ENCODE results near the gene CPLX3.
A peak's percentile ranks its signal among the peaks of the same experiment; 100 is the strongest.

CPLX3 gene

DNA sequence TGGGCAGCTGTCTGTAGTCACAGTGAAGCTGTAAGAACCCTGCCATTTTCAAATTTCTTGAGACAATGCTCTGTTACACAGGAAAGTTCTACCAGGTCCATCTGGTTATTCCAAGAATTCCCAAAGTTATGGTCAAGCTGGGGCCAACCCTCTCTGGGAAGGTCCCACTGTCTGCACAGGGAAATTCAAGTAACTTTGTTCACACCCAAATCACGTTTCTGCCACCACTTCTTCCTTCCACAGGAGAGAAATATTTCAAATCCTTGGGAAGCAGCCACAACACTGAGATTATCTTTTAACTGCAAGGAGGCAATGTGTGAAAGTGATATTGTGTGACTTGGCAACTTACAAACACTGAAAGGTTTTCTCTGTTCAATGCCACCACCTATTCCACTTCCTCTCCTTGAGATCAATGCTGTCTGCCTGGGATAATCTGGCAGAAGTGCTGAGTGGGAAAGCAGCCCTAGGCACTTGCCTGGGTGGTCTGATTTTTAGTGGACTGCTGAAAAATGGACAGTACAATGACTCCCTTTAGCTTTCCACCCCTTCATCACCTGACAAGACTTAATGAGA is 41.1 kb downstream of the CPLX3 start:
- no peak for DNase-seq (ENCODE audit: low read depth in 2 of 2)
- H3K4me3 ChIP-seq (replicated peaks in 1 of 2; ENCODE audit: low read depth in 2 of 2, low read length in 2 of 2), result no peak overlapping the region

GRCh38 chr15:74868059-74868458 is 41.6 kb downstream of the CPLX3 start:
- TF ChIP-seq, protein P1, sequence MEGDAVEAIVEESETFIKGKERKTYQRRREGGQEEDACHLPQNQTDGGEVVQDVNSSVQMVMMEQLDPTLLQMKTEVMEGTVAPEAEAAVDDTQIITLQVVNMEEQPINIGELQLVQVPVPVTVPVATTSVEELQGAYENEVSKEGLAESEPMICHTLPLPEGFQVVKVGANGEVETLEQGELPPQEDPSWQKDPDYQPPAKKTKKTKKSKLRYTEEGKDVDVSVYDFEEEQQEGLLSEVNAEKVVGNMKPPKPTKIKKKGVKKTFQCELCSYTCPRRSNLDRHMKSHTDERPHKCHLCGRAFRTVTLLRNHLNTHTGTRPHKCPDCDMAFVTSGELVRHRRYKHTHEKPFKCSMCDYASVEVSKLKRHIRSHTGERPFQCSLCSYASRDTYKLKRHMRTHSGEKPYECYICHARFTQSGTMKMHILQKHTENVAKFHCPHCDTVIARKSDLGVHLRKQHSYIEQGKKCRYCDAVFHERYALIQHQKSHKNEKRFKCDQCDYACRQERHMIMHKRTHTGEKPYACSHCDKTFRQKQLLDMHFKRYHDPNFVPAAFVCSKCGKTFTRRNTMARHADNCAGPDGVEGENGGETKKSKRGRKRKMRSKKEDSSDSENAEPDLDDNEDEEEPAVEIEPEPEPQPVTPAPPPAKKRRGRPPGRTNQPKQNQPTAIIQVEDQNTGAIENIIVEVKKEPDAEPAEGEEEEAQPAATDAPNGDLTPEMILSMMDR (IDR thresholded peaks at IDR 0.05; ENCODE audit: low read depth, low read length), result no peak
- H3K4me3 ChIP-seq (replicated peaks in 1 of 2; ENCODE audit: low read depth in 2 of 2, low read length in 2 of 2), result no peak overlapping the region
- DNase-seq (ENCODE audit: low read depth in 2 of 2), result no peak

More for the DNA sequence above, 41.1 kb downstream of the CPLX3 start:
- TF ChIP-seq, protein P1 (IDR thresholded peaks at IDR 0.05; ENCODE audit: low read depth, low read length), result no peak

DNA sequence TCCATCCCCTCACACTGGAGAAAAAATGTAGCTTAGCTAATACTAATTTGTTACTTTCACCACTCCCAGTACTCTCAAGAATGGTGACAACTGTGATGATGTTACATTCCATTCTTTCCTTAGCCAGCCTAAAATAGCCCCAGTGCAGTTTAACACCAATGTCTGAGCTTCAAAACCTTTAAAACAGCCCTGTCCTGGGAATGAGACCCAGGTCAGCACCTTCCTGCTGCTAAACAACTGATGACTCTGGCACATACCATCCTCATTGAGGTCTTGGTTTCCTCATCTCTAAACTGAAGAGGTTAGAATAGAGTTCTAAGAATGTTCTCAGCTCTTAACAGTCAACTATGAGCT is 42.9 kb downstream of the CPLX3 start:
- no peak overlapping the region for H3K4me3 ChIP-seq (replicated peaks in 1 of 2; ENCODE audit: low read depth in 2 of 2, low read length in 2 of 2)
- no peak for DNase-seq (ENCODE audit: low read depth in 2 of 2)
- TF ChIP-seq, protein P1 (IDR thresholded peaks at IDR 0.05; ENCODE audit: low read depth, low read length), result no peak

GRCh38 chr15:74869726-74870407 is 43.4 kb downstream of the CPLX3 start:
- peak; percentile 37 to 71 for DNase-seq (ENCODE audit: low read depth in 2 of 2)
- no peak overlapping the region for H3K4me3 ChIP-seq (replicated peaks in 1 of 2; ENCODE audit: low read depth in 2 of 2, low read length in 2 of 2)
- TF ChIP-seq, protein P1 (IDR thresholded peaks at IDR 0.05; ENCODE audit: low read depth, low read length), result no peak

DNA sequence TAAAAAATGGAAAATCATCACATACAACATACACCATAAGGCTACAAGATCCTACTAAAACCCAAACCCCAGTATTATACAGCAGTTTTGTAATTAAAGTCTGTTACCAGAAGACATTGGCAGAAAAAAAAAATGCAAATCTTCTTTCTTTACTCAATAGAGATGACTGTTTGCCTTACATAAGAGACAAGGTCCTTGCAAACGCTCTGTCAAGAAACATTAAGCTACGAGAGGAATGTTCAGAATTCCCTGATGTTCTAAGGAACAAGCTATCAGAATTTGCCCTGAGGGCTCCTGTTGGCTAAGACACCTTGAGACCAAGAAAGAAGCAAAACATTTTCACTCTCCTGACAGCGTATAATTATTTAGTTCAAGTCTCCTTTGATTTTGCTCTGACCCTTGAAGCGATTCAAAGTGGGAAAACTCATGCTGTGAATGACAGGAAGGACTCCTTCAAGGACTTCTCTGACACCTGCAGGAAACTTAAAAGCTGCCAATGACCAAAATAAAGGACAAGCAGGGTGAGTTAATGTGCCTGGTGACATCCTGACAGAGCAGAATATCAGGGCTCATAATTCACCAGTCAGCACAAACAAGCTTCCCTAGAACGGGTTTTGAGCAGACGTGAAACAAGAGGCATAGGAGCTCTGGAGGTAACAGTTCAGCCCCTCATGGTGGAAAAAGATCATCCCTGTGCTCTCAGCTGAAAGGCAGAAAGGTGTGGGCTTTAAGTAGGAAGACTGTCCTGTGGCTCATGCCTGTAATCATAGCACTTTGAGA is 44.2 kb downstream of the CPLX3 start:
- no peak overlapping the region for H3K4me3 ChIP-seq (replicated peaks in 1 of 2; ENCODE audit: low read depth in 2 of 2, low read length in 2 of 2)

GRCh38 chr15:74872702-74873035 is 46.2 kb downstream of the CPLX3 start:
- TF ChIP-seq, protein P1 (IDR thresholded peaks at IDR 0.05; ENCODE audit: low read depth, low read length), result no peak
- DNase-seq (ENCODE audit: low read depth in 2 of 2), result no peak
- peak overlapping the region; percentile 76 to 86 for H3K4me3 ChIP-seq (replicated peaks in 1 of 2; ENCODE audit: low read depth in 2 of 2, low read length in 2 of 2)

More for the DNA sequence above, 44.2 kb downstream of the CPLX3 start:
- TF ChIP-seq, protein P1 (IDR thresholded peaks at IDR 0.05; ENCODE audit: low read depth, low read length), result no peak
- no peak for DNase-seq (ENCODE audit: low read depth in 2 of 2)
